ENCODE data around the gene EFCAB10.

DNA sequence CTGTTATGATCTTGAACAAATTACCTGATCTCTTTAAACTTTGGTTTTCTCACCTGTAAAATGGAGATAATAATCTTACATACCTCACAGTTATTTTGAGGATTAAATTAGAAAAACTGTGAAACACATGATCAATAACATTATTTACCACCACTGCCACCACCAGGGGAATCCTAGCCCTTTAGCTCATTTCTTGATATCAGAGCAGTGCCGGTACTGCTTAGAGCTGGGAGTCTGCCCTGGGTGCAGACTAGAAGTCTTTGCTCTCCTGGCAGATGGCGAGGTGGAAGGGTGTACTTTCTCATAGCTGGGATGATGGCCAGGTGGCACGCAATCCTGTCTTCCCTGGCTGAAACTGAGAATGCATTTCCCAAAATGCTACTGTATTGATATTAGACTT is 12.7 kb upstream of the EFCAB10 start:
- TF ChIP-seq, protein P1, sequence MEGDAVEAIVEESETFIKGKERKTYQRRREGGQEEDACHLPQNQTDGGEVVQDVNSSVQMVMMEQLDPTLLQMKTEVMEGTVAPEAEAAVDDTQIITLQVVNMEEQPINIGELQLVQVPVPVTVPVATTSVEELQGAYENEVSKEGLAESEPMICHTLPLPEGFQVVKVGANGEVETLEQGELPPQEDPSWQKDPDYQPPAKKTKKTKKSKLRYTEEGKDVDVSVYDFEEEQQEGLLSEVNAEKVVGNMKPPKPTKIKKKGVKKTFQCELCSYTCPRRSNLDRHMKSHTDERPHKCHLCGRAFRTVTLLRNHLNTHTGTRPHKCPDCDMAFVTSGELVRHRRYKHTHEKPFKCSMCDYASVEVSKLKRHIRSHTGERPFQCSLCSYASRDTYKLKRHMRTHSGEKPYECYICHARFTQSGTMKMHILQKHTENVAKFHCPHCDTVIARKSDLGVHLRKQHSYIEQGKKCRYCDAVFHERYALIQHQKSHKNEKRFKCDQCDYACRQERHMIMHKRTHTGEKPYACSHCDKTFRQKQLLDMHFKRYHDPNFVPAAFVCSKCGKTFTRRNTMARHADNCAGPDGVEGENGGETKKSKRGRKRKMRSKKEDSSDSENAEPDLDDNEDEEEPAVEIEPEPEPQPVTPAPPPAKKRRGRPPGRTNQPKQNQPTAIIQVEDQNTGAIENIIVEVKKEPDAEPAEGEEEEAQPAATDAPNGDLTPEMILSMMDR (IDR thresholded peaks at IDR 0.05), result no peak
- TF ChIP-seq ZFP36 (IDR thresholded peaks at IDR 0.05; ENCODE audit: borderline replicate concordance, partially characterized antibody) (no peak), SMC3 (IDR thresholded peaks at IDR 0.05) (no peak)

All from A549 (cell line).